T-helper 1 cell treated with Interleukin-12 subunit alpha and Interleukin-12 subunit beta and Interleukin-4 antibody, amounts not matched to agents 30 μg/mL and 1 μg/mL, for 36 hours (primary cell): Measurements from ENCODE around the gene TDRD3.

ENCODE experiments used
- H3K27ac Mint-ChIP-seq: one replicate; pipeline ENCODE4 v1.8.0; 2021; ENCODE audit warnings: mild to moderate bottlenecking, mixed read lengths
- H3K27me3 Mint-ChIP-seq: one replicate; pipeline ENCODE4 v1.8.0; 2021; ENCODE audit warnings: low read depth, mixed read lengths
- H3K36me3 Mint-ChIP-seq: one replicate; pipeline ENCODE4 v1.8.0; 2021; ENCODE audit warnings: low read depth, mixed read lengths
- H3K4me1 Mint-ChIP-seq: one replicate; pipeline ENCODE4 v1.8.0; 2021; ENCODE audit warnings: low read depth, mixed read lengths
- H3K4me3 Mint-ChIP-seq: one replicate; pipeline ENCODE4 v1.8.0; 2021; ENCODE audit warnings: mild to moderate bottlenecking, moderate library complexity, mixed read lengths
- H3K9me3 Mint-ChIP-seq: one replicate; pipeline ENCODE4 v1.8.0; 2021; ENCODE audit warnings: mixed read lengths

TDRD3 gene

GRCh38 chr13:60453490-60453889 is 56.5 kb downstream of the TDRD3 start:
- Mint-ChIP-seq H3K27ac (no peak overlapping the region), H3K4me3 (no peak overlapping the region), H3K9me3 (no peaks in the 10 kb centered on the region), H3K36me3 (no peaks in the 10 kb centered on the region), H3K4me1 (no peaks in the 10 kb centered on the region), H3K27me3 (no peaks in the 10 kb centered on the region)

- Mint-ChIP-seq H3K4me3 (no peak overlapping the region), H3K36me3 (no peaks in the 10 kb centered on the region), H3K9me3 (no peaks in the 10 kb centered on the region), H3K27me3 (no peaks in the 10 kb centered on the region), H3K4me1 (no peaks in the 10 kb centered on the region), H3K27ac (no peak overlapping the region)
Measured at GRCh38 chr13:60454425-60454824, 57.4 kb downstream of the TDRD3 start.

- Mint-ChIP-seq H3K4me1 (no peaks in the 10 kb centered on the region), H3K9me3 (no peaks in the 10 kb centered on the region), H3K36me3 (peaks cover 5% of the 10 kb centered on the region), H3K4me3 (no peak overlapping the region), H3K27me3 (no peaks in the 10 kb centered on the region), H3K27ac (no peak overlapping the region)
Measured at GRCh38 chr13:60463787-60464186, 66.8 kb downstream of the TDRD3 start.

GRCh38 chr13:60467098-60467497 is 70.1 kb downstream of the TDRD3 start:
- H3K9me3 Mint-ChIP-seq: no peaks in the 10 kb centered on the region
- H3K36me3 Mint-ChIP-seq: peaks cover 2% of the 10 kb centered on the region
- no peaks in the 10 kb centered on the region for H3K4me1 Mint-ChIP-seq
- H3K27ac Mint-ChIP-seq: no peak overlapping the region
- no peak overlapping the region for H3K4me3 Mint-ChIP-seq
- H3K27me3 Mint-ChIP-seq: no peaks in the 10 kb centered on the region

- Mint-ChIP-seq H3K36me3 (peaks cover 14% of the 10 kb centered on the region), H3K27me3 (no peaks in the 10 kb centered on the region), H3K4me3 (no peak overlapping the region), H3K4me1 (no peaks in the 10 kb centered on the region), H3K9me3 (peaks cover 17% of the 10 kb centered on the region), H3K27ac (no peak overlapping the region)
Measured at GRCh38 chr13:60479273-60479672, 82.3 kb downstream of the TDRD3 start.

GRCh38 chr13:60482012-60482411 is 85.0 kb downstream of the TDRD3 start:
- Mint-ChIP-seq H3K4me3 (no peak overlapping the region), H3K9me3 (peaks cover 15% of the 10 kb centered on the region), H3K27me3 (no peaks in the 10 kb centered on the region), H3K4me1 (no peaks in the 10 kb centered on the region), H3K27ac (no peak overlapping the region), H3K36me3 (peaks cover 23% of the 10 kb centered on the region)

GRCh38 chr13:60484865-60485264 is 87.8 kb downstream of the TDRD3 start:
- Mint-ChIP-seq H3K9me3 (peaks cover 22% of the 10 kb centered on the region), H3K27ac (no peak overlapping the region), H3K36me3 (peaks cover 27% of the 10 kb centered on the region), H3K27me3 (no peaks in the 10 kb centered on the region), H3K4me1 (peaks cover 3% of the 10 kb centered on the region), H3K4me3 (no peak overlapping the region)

- H3K36me3 Mint-ChIP-seq: peaks cover 36% of the 10 kb centered on the region
- H3K27me3 Mint-ChIP-seq: no peaks in the 10 kb centered on the region
- H3K9me3 Mint-ChIP-seq: peaks cover 10% of the 10 kb centered on the region
- H3K4me3 Mint-ChIP-seq: no peak overlapping the region
- H3K27ac Mint-ChIP-seq: no peak overlapping the region
- peaks cover 3% of the 10 kb centered on the region for H3K4me1 Mint-ChIP-seq
Measured at GRCh38 chr13:60491531-60491930, 94.5 kb downstream of the TDRD3 start.

GRCh38 chr13:60492187-60492586 is 95.2 kb downstream of the TDRD3 start:
- Mint-ChIP-seq H3K4me3 (no peak overlapping the region), H3K4me1 (peaks cover 3% of the 10 kb centered on the region), H3K9me3 (peaks cover 16% of the 10 kb centered on the region), H3K27me3 (no peaks in the 10 kb centered on the region), H3K36me3 (peaks cover 39% of the 10 kb centered on the region), H3K27ac (no peak overlapping the region)

GRCh38 chr13:60494296-60494695 is 97.3 kb downstream of the TDRD3 start:
- Mint-ChIP-seq H3K27ac (no peak overlapping the region), H3K4me1 (no peaks in the 10 kb centered on the region), H3K9me3 (peaks cover 11% of the 10 kb centered on the region), H3K4me3 (no peak overlapping the region), H3K36me3 (peaks cover 31% of the 10 kb centered on the region), H3K27me3 (no peaks in the 10 kb centered on the region)

GRCh38 chr13:60501236-60501635 is 104.2 kb downstream of the TDRD3 start:
- H3K27me3 Mint-ChIP-seq: no peaks in the 10 kb centered on the region
- H3K9me3 Mint-ChIP-seq: peaks cover 35% of the 10 kb centered on the region
- peaks cover 26% of the 10 kb centered on the region for H3K36me3 Mint-ChIP-seq
- H3K4me3 Mint-ChIP-seq: no peak overlapping the region
- no peaks in the 10 kb centered on the region for H3K4me1 Mint-ChIP-seq
- H3K27ac Mint-ChIP-seq: no peak overlapping the region

GRCh38 chr13:60509601-60510386 is 112.8 kb downstream of the TDRD3 start:
- H3K4me3 Mint-ChIP-seq: no peak overlapping the region
- H3K36me3 Mint-ChIP-seq: peaks cover 17% of the 10 kb centered on the region
- H3K27me3 Mint-ChIP-seq: no peaks in the 10 kb centered on the region
- no peaks in the 10 kb centered on the region for H3K9me3 Mint-ChIP-seq
- H3K27ac Mint-ChIP-seq: no peak overlapping the region
- H3K4me1 Mint-ChIP-seq: no peaks in the 10 kb centered on the region

GRCh38 chr13:60511637-60512036 is 114.6 kb downstream of the TDRD3 start:
- H3K9me3 Mint-ChIP-seq: no peaks in the 10 kb centered on the region
- no peak overlapping the region for H3K4me3 Mint-ChIP-seq
- H3K27ac Mint-ChIP-seq: no peak overlapping the region
- peaks cover 18% of the 10 kb centered on the region for H3K36me3 Mint-ChIP-seq
- no peaks in the 10 kb centered on the region for H3K27me3 Mint-ChIP-seq
- no peaks in the 10 kb centered on the region for H3K4me1 Mint-ChIP-seq

- H3K27me3 Mint-ChIP-seq: no peaks in the 10 kb centered on the region
- H3K36me3 Mint-ChIP-seq: peaks cover 18% of the 10 kb centered on the region
- no peak overlapping the region for H3K27ac Mint-ChIP-seq
- no peaks in the 10 kb centered on the region for H3K9me3 Mint-ChIP-seq
- no peaks in the 10 kb centered on the region for H3K4me1 Mint-ChIP-seq
- H3K4me3 Mint-ChIP-seq: no peak overlapping the region
Measured at GRCh38 chr13:60514891-60515290, 117.9 kb downstream of the TDRD3 start.

- Mint-ChIP-seq H3K27me3 (no peaks in the 10 kb centered on the region), H3K4me3 (no peak overlapping the region), H3K27ac (no peak overlapping the region), H3K4me1 (no peaks in the 10 kb centered on the region), H3K9me3 (no peaks in the 10 kb centered on the region), H3K36me3 (peaks cover 3% of the 10 kb centered on the region)
Measured at GRCh38 chr13:60519496-60519895, 122.5 kb downstream of the TDRD3 start.
